ENCODE measurements around the gene EXOC2.

The EXOC2 gene

DNA sequence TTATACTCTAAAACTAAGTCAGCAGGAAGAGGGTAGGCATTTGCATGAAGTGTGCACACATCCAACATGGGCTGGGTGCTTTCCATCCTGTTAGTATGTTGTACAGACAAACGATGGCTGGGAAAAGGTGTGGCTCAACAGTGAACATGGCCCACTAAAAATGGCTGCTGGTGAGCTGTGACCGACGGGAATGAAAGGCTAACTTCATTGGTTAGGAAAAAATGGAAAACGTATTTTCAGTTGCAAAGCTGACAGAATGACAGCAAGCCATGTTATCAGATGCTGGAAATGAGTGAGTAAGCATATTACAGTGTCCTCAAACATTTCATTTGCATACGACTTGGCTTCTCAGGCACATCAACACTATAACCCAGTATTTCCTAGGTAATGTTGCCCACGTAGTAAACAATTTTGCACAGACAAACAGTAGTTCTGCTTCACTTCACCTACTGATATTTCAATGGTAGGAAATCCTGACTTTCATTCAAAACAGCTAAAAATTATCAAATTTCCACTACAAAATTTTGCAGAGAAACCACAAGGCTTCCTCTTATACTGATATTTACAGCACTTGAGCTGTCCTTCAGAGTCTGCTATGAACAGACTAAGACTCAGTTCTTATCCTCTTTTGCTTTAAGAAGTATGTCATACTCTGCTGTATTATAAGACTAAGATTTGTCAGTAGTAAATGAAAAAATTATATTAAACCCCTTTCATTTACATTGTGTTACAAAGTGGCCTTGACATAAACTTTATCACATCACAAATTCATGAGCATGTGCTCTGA is 202.5 kb downstream of the EXOC2 start:
- no peak for DNase-seq

DNA sequence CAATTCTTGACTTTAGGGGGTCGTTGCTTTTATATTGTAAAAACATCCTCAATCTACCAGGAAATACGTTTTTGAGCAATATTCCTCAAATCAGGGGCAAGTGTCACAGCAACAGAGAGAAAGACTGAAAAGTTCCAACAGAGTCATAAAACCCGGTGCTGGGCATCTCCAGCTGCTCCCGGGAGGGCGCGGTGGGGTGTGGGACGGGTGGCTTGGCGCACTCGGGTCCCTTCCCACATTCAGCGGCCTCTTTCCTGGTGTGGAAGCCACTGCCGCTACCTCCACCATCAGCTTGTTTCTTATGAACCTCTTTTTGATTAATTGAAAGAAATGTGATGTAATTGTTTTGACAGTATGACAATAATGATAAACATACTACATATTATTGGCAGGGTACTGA is 203.2 kb downstream of the EXOC2 start:
- DNase-seq = no peak

DNA sequence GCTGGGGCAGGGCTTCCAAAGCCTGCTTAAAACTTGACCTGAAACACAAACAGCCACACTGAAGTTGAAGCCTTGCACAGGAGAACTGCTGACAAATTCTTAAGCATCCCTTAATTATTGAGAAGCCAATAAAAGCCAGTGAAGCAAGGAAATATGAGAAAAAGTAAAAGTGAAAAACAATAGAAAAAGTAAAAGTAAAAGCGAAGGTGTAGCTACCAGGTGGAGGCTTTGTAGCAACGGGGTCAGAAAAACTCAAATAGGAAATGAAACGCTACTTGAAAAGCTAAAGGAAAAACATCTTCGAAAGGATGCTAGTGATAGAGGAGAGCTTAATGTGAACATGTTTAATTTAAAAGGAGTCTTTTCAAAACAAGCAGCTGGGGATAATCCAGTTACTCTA is 203.9 kb downstream of the EXOC2 start:
- DNase-seq = no peak

DNA sequence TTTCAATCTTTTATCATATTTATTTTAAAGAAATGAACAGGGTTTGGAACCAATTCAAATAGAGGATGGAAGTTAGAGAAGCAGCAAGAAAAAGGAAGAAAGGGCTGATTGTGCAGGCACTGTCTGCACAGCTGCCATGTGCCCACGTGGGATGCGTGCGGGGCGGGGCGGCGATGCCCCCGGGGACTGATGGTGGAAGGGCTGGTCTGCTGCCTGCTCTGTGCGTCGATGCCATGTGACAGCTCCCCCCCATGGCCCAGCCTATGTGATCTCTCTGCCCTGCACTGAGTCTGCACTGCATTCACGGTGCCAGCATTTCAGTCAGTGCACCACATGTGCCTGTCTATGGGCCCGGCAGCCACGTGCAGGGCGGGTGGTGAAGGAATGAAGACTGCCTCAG is 205.0 kb downstream of the EXOC2 start:
- no peak for DNase-seq

DNA sequence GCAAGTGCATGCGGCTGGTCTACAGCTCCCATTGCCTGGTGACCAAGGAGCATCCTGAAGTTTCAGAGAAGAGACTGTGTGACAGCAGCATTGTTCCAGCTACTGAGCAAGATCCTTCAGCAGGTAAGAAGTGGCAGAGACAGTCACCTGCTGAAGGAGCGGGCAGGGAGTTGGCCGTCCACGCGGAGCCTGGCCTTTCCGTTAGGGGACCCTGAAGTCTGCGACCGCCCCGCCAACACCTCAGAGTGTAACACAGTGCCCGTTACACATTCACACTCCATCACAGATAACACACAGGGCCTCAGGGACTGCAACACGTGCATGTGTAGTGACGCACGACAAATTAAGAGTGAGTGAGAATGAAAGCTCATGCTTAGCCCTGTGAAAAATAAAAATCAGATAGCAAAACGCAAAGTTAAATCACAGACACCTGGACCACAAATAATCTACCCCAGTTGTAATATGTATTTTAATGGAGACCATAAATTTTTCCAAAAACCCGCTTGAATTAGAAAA is 207.2 kb downstream of the EXOC2 start:
- DNase-seq = no peak

DNA sequence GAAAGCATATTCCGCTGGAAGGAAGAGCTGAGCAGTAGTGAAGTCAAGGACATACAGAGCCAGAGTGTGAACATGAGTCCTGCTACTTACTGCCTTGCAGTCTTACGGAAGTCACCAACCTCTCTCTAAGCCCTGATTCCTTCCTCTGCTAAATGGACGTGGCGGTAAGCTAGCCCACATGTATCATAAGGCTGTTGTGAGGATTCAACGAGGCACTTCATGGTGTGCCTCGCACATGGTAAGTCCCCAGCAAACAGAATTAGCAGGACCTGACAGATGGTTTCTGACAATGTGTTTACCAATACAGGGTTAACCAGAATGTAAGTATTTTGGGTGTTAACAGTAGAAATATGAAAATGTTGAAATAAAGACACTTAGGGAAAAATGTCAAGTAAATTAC is 208.2 kb downstream of the EXOC2 start:
- no peak for DNase-seq

DNA sequence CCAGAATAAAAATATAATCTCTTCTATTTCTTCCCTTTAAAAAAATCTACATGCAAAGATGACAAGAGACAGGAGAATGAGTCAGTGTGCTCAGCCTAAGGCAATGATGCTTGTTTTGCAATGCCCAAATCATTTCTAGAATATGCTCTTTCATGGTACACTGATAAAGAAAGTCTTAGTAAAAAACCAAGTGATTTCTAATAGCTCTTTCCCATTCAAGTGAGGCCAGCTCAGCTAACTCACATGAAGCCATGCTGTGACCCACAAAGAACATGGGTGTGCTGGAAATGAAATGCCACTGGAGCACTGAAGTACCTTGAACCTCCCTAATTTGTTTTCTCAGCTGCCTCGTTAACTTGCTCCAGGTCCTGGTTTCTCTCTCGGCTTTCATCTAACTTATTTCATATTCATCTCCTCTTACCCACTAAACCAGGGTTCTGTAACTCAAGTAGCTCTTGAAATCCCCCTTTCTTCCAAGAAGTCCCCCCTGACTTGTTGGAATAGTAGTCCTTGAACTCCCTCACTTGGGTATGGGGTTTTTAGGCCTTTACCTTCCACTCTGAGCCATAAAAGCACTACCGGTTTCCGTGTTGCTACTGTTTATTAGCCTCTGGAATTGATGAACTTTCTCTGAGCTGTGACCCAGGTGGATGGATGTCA is 208.7 kb downstream of the EXOC2 start:
- DNase-seq = no peak

DNA sequence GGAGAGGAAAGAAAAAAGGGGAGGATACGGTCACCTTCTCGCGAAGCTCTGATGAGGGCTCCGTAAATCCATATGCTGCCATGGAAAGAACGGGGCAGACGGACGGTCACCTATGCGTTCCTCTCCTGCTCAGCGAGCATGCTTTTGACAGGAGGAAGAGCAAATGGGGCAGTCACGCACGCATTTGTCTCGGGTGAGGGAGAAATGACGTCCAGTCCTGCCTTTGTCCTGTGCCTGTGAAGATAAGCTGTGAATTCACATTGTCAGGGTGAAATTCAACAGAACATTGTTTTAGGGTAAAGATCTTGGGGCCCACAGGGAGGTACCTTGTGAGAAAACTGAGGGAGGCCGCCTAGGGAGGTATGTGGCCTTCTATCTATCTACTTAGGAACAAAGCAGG is 217.6 kb downstream of the EXOC2 start:
- DNase-seq = no peak

DNA sequence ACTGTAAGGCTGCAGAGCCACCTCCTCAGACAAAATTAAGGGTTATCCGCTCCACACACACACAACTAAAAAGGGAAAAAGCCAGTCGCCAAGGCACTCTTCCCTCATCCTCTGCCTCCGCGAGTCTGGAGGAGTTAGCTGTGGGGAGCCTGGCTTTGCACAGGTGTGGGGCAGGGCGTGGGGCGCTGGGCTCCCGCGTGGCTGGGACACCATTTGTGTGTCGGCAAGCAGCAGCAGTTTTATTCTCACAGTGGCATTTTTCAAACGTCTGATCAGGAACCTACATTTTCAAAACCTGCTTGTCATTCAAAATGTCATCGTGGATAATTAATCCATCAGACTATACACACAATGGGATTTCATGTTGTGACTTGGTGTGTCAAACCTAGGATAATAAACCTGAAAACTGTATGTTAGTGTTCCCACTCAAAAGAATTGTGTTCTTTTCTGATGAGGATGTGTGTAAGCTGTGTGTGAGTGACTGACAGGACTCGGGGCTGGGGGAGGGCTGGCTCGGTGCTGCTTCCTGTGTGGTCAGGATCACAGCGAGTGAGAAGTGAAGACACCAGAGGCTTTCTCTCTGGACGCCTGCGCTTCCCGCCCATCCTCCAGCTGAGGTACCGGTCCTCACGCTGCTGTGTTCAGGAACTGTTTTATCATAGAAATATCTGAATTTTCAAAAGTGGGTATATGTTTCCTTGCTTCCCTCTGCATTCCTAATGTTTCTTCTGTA is 218.3 kb downstream of the EXOC2 start:
- DNase-seq = no peak

DNA sequence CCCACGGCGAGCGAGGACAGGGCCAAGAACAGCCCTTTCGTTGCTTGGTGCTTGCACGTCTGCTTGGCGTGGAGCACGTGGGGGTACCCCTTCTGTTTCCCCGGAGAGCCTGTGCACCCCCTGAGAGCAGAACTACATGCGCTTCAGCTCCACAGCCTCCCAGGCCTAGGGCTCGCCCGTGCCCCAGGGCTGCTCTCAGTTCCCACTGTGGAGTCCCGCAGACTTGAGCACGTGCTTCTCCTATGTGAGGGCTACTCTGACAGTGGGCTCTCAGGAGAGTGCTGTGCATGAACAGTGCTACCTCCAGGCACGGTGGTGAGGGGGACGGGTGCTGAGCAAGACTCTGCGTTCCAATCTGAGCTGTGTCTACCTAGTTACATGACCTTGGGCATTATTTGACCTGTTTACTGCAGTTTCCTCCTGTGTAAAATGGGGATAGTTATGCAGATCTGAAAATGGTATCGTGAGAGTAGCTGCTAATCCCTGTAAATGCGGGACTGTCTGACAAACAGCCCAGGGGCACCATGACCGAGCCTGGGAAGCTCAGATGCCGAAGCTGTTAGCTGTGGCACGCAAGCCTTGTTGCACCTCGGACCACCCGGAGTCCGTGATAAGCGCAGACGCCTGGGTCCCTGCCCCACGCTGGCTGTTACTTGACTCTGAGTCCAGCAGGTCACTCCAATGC is 219.0 kb downstream of the EXOC2 start:
- peak; percentile 28 for DNase-seq

DNA sequence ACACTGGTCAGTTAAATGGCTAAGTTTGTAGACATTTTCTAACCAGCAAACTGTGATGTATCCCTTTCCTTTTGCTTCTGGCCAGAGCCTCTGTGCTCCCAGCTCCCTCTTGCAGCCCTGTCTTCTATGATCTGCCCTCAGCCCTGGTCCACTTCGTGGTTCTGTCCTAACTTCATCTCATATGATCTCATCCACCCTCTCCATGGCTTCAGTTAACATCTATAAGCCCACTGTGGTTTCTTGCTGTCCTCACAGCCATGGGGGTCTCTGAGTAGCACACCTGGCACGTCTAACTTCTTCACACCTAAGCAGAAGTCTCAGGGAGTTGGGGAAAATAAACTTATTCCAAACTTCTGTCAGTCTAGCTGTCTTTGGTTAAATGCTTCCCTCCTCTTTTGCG is 219.6 kb downstream of the EXOC2 start:
- DNase-seq = no peak

DNA sequence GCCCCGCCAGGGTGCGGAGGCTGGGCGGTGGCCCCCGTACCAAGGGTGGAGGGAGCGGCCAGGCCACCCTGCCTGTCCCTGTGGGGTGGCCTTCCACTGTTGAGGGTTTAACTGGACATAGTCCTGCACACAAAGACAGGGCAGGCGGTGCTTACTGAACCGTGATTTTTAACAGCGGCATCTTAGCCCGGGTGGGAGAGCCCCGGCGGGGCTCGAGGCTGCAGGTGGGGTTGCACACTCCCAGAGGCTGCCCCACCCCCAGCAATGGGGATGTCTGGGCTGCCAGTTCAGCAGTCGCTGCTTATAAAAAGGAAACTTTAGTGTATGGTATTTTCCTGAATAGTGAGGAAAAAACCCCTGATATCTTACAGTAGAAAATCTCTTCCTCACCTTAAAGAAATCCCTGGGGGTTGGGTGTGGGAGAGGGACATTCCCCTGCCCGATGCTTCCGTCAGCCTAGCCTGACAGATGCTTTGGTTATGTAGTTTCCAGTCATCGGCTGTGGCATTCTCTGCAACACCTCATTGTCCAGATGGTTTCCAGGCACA is 222.0 kb downstream of the EXOC2 start:
- DNase-seq = no peak

DNA sequence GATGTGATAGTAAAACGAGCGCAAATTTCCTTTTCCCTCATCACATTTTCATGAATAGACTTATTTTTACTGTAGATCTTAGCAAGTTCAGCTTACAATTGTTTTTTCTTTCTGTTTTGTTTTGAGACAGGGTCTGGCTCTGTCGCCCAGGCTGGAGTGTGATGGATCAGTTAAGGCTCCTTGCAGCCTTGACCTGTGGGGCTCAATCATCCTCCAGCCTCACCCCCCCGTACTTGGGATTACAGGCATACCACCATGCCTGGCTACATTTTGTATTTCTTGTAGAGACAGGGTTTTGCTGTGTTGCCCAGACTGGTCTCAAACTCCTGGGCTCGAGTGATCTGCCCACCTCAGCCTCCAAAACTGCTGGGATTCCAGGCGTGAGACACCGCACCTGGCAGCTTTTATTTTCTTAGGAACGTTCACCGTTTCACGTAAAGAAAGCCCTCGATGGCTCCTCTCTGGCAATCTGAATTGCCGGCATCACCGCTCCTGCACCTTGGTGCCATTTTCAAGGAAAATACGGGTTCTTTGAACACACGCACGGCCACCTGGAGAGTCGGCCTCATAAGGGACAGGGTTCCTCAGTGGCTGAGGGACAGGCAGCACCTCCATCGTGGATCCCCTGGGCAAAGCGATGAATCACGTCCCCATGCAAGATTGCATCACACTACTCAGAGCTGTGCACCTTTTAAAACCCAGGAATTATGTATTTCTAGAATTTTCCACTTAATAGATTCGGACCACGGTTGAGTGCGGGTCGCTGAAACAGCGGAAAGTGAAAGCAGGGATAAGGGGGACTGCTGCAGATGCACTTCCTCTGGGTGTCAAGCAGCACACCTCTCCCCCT is 222.7 kb downstream of the EXOC2 start:
- DNase-seq = no peak

DNA sequence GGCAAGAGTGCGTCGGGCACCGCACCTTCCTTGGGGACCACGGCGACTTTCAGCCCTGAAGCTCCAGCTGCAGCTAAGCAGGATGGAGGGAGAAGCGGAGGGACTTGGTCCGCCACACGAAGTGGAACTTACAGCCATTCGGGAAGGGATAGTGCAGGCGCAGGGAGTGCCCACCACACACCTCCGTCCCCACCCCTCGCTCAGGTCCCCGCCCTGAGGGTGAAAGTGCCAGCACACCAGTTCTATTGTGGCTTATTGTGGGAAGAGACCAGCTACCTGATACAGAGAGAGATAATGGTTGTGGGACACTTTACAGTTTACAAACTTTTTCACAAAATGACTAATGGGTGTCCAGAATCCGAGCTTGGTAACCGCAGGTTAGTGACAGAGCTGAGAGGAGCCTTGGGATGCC is 225.3 kb downstream of the EXOC2 start:
- DNase-seq = no peak

DNA sequence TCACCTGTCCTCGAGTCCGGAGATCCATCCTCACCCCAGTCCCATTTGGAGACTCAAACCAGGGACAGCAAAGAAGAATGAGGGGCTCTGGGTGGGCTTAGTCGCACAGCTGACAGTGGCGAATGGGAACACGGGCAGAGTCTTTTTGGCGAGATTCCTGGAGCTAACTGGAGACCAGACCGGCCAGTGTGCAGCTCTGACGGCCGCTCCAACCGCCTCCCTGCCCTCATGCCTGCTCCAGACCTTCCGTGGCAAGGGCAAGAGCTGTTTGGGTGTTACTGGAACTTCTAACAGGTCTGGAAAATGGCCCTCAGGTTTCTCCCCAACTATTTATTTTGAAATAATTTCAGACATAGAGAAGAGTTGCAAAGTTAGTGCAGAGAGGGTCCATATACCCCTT is 225.8 kb downstream of the EXOC2 start:
- no peak for DNase-seq

DNA sequence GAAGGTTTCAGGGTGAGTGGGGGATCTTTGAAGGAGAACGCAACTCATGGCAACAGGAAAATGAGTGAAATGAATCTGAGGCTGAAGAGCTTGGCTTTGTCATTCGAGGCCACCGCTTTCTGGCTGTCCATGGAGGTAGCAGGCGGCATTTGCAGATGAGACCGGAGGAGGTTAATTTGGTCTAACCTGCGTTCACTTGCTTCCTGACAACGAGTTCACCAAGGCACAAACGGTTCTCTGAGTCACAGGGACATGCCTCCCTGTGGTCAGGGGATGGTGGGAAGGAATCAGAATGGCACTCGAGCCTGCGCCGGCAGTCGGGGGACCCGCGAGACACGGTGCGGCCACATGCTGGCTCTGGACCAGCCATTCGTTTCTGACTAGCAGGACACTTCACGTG is 226.4 kb downstream of the EXOC2 start:
- no peak for DNase-seq

DNA sequence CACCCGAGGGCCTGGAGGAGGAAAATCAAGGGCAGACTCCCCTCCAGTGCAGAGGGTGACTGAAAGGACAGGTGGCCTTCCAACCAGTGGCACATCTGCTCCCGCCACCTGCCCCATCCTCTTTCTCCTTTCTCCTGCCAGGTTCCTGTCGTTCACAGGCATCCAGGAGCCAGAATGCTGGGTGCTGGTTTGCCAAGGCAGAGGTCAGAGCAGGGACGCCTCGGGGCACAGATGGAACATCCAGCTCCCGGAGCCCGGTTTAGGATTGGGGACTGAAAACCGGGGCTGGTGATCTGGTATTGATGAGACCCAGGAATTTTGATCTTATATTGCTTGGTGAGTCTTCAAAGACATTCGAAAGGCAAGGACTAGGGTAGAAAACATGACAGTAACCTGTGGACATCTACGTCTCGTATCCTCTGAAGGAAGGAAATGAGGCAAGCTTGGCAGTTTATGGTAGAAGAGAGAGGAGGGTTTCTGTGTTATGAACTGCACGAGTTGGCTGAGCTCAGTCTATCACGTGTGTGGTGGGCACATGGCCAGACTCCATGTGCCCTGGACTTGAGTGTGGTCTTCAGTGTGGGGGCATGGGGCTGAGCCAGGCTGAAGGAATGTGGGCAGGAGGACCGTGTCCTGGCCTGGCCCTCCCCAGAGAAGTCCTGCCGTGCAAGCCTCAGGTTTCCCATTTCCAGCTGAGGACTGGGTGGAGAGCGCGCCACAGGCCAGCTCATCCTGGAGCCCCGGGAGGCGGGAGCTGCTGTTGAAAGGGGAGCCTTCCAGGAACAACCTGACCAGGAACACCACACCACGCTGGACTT is 227.2 kb downstream of the EXOC2 start:
- no peak for DNase-seq

DNA sequence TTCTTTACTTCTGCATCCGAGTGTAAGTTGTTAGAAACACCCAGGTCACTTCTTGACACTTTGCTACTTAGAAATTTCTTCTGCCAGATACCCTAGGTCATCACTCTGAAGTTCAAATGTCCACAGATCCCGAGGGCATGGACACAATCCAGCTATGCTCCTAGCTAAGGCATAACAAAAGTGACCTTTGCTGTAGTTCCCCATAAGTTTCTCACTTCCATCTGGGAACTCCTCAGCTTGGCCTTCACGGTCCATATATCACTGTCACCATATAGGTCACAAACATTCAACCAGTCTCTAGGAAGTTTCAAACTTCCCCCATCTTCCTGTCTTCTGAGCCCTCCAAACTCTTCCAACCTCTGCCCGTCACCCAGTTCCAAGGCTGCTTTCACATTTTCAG is 236.1 kb downstream of the EXOC2 start:
- DNase-seq = no peak

DNA sequence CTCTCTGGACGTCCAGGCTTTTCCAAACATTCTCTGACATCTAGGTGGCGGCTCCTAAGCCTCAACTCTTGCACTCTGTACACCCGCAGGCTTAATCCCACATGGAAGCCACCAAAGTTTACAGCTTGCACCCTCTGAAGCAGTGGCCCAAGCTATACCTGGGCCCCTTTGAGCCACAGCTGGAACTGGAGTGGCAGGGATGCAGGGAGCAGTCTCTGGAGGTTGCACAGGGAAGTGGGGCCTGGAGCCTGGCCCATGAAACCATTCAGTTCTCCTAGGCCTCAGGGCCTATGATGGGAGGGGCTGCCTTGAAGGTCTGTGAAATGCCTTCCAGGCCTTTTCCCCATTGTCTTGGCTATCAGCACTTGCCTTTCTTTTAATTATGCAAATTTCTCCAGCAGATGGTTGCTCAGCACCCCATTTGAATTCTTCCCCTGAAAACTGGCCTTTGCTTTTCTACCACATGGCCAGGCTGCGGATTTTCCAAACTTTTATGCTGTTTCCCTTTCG is 236.5 kb downstream of the EXOC2 start:
- DNase-seq = no peak

DNA sequence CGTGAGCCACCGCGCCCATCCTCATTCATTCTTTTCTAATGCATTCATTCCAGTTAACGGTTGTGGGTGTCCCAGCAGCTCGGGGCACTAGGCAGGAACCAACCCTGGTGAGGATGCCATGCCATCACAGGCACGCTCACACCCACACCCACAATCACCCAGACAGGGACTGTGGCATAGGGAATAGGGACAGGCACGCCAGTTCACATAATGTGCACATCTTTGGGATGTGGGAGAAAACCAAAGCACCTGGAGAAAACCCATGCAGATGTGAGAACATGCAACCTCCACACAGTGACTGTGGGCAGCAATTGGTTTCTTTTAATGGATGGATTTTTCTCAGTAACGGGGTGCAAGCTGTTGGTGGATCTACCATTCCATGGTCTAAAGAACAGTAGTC is 237.1 kb downstream of the EXOC2 start:
- DNase-seq = no peak
